GM18951 (cell line): ENCODE data around the gene RXRA.

Source experiments
- POLR2A ChIP-seq: IDR thresholded peaks from 4 replicates; pipeline ENCODE4 v1.6.1; 2011; ENCODE audit warnings: mild to moderate bottlenecking; ENCODE audit not compliant: insufficient read length, insufficient read depth; ENCODE audit errors: extremely low read depth
- in situ Hi-C: fragments of 300-500 bp; cut with MboI; formaldehyde crosslinking; loops from one replicate; pipeline ENCODE4 v1.12.0; 2022; ENCODE audit warnings: low sequenced_read_pairs, mixed read lengths, inconsistent platforms; ENCODE audit not compliant: unreplicated experiment

Gene RXRA

DNA sequence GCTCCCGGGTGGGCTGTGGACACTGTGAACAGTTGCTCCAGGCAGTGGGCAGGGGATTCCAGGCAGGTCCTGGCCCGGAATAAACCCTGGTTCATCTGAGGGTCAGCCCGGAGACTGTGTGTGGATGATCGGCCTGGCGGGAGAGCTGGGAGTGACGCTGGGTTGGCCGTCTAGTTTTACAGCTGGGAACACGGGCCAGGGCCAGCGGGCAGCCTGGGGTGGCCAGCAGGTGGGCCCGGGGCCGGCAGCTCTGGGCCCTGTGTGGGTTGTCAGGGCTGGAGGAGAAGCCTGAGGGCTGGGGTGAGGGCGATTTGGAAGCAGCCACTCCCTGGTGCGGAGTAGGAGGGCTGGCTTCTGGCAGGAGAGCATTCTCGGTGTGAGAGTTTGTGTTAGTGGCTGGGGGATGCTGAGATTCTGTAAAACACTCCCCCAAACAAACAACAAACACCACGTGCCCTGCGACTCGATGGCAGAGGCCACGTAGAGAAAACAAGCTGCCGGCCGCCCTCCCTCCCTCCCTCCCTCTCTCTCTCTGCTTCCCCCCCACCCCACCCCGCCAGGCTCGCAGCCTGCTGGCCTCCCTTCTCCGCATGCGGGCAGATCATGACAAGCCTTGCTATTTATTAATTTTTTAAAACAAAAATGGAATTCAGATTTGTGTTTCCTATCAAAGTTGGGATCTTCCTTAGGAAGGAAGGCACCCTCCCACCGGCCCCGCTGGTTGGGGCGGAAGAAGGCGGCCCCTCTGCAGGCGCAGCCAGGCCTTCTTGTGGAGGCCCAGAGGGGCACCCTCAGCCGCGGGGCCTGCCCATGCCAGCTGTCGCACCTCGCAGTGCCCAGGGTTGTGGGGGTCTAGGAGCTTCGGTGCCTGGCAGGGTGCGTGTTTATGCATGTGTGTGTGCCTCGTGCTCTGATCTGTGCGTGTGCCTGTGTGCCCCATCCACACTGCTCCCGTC is 49.5 kb downstream of the RXRA start:
- in situ Hi-C loops, result no loop called here
- no peak for TF ChIP-seq POLR2A

DNA sequence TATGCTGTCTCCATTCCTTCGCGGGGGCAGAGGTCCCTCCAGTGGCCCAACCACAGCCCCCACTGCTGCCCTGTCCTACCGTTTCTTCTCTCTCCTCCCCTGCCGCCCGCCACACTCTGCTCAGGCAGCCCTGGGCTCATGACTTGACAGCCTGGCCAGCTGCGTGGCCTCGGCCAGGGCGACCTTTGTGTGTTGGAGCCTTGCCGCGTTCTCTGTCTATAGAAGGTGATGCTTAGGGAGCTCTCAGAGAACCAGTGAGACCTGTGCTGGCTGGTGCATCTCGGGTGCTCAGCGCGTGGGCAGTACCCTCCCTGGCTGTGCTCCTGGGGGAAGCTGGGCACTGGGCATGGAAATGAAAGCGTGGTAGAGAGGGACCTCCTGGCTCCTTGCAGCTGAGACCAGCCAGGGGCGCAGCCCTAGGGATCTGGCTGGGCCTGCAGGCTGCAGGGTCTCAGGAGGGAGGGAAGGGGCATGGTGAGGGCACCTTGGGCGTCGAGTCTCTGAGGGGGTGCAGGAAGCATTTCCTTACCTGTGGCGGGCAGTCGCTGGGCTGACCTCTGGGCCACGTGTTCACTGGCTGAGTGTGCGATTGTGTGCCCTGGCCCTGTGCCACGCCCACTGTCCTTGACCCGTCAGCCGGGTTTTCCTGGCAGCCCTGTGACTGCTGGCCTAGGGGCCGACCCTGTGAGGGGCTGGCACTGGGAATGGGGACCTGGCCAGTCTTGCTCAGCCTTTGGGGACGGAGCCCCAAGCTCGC is 50.3 kb downstream of the RXRA start:
- in situ Hi-C loops, result no loop called here
- TF ChIP-seq POLR2A, result no peak

- TF ChIP-seq POLR2A, result no peak
- in situ Hi-C loops, result no loop called here
Measured at GRCh38 chr9:134377143-134377484, 50.9 kb downstream of the RXRA start.

DNA sequence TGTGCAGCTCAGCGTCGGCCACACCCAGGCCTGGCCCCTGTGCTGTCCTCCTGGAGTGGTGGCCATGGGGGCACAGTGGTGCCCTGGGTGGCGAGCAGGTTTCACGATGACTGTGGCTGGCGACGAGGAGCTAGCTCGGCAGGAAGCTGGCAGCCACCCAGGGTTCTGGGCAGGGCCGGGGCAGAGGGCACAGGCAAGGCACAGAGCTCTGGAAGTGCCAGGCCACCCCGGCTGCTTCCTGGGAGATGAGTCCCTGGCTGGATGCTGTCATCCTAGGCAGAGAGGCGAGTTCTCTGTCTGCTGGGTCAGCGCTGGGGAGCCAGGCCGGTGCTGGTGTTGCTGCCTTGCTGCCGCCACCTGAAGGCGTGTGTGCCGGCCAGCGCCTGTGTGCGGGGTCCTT is 51.7 kb downstream of the RXRA start:
- no peak for TF ChIP-seq POLR2A
- in situ Hi-C loops, result no loop called here

DNA sequence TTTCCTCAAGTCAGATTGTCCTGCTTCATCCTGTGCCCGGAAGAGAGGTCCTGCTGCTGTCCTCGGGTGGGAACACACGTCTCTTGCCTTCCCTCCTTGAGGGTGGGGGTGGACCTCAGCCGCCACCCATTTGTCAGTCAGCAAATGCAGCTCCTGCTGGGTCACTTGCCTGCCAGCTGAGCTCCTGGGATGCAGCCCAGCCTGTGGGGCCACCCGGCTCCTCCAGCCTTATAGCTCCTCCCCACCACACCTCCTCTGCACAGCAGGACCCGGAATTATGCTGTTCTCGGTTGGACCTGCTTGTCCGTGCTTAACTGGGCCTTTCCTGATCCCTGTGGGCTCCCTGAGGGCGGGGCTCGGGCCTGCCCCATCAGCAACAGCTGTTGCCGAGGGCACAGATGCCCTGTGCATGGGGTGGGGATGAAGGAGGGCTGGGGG is 52.7 kb downstream of the RXRA start:
- TF ChIP-seq POLR2A, result no peak
- in situ Hi-C loops, result no loop called here

- in situ Hi-C loops, result no loop called here
- TF ChIP-seq POLR2A, result no peak
Measured at GRCh38 chr9:134379831-134380365, 53.6 kb downstream of the RXRA start.

DNA sequence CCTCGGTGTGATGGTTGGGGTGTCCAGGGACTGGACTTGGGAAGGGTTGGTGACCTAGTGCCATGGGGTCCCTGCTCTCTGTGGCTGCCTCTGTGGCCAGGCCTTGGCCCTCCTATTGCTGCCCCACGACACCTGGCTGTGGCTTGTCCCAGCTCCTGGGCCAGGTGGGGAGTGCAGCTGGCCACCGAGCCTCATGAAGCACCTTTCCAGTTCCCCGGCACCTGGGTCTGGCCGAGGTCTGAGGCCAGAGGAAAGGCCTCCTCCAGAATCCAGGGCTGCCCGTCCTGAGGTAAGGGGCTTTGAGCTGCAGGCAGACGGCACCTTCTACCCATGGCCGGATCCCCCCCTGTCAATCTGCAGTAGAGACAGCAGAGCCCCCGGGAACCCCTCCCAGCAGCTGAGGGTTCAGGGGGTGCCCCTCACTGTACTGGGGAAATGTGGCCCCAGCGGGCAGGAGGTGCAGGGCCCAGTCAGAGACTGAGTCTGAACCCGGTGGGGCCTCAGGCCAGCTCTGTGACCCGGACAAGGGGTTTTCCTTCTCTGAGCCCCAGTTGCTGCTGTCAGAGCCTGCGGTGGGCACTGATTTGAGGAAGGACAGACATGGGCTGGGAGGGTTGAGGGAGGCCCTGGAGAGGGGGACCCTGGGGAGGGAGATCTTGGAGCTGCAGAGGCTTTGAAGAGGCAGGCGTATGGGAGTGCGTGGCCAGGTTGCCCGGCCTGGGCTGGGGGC is 54.5 kb downstream of the RXRA start:
- in situ Hi-C loops, result no loop called here
- no peak for TF ChIP-seq POLR2A

GRCh38 chr9:134381272-134381661 is 55.0 kb downstream of the RXRA start:
- in situ Hi-C loops, result no loop called here
- TF ChIP-seq POLR2A, result no peak

GRCh38 chr9:134381671-134382516 is 55.6 kb downstream of the RXRA start:
- no peak for TF ChIP-seq POLR2A
- in situ Hi-C loops, result no loop called here

DNA sequence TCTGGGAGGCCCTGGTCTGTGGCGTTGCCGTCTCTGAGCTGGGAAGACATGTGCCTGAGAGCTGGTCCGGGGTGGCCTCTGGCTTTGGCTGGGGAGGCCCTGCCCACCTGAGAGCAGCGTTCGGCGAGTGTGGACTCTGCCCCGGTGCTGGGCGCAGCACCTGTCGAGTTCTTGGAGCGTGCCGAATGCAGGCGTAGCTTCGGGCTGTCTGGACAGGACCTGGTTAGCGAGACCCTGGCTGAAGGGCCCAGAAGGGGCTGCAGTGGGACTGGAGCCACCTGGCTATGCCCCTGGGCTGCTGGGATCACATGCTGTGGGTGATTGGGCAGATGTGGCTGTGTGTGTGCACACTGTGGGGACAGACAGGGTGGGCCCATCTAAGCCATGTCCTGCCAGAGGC is 56.5 kb downstream of the RXRA start:
- TF ChIP-seq POLR2A, result no peak
- in situ Hi-C loops, result no loop called here

DNA sequence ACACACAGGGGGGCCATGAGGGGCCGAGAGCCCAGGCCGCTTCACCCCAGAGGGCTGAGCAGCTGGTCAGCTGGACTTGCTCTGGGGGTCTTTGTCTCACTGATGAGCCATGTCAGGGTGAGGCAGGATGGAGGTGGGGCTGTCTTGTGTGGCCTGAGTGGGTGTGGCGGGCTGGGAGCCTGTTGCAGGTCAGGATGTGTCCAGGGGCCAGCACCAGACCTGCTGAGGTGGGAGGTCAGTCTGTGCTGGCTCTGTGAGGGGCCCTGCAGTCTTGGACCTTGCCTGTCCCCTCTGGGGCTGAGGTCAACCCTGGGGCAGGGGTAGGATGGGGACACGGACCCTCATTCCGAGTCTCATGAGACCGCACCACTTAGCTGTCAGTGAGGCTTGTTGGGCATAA is 56.9 kb downstream of the RXRA start:
- in situ Hi-C loops, result no loop called here
- TF ChIP-seq POLR2A, result no peak

DNA sequence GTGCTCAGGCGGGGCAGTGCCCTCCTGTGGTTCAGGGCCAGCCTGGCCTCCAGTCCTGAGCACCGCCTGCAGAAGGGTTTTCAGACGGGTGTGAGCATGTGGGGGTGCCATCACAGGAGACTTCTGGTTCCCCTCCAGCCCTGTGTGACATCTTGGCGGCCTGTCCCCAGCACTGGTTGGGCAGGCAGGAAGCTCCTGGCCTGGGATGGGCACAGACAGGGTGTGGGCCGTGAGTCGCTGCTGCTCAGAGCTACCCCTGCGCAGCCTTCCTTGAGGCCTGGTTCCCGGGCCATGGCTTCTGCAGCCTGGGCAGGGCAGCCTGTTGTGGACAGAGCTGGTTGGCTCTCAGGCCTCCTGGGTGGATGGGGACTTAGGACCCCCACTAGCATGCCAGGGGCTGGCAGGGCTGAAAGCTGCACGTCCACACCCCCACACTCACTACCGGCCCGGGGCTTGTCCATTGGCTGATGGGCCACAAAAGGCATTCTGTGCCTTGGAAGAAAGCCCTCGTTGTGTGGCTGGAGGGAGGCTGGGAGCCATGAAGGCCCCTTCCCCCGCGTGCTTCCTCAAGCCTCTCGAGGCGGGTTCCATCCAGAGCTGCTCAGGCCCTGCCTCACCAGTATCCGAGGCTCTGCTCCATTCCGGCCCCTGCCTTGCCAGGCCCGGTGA is 58.7 kb downstream of the RXRA start:
- in situ Hi-C loops, result no loop called here
- TF ChIP-seq POLR2A, result no peak
